GM18498 (cell line): Measurements from ENCODE around the gene TTLL13.
"Not testable (repeated sequence)": the region's sequence is repeated elsewhere in the genome, so short reads cannot be mapped to it uniquely, and the experiment has no call there.

Experiments
- ATAC-seq: cut with Tn5 transposase; IDR thresholded peaks from one replicate; pipeline ENCODE4 v1.9.1; 2021; ENCODE audit warnings: mild to moderate bottlenecking, moderate library complexity; ENCODE audit not compliant: unreplicated experiment

Gene TTLL13

GRCh38 chr15:90233387-90234095 lies 15.8 kb upstream of the TTLL13 start, which contains the start of gene CIB1:
Gene CIB1, minus strand, starts transcription at chr15:90233941. Its CDS starts 56 bp downstream, at chr15:90233885.
- ATAC-seq: peak; percentile 87

GRCh38 chr15:90234096-90234988 lies 15.0 kb upstream of the TTLL13 start, which contains the start of gene GDPGP1:
Gene GDPGP1, plus strand, starts transcription at chr15:90234209. Its CDS starts 6,700 bp downstream, at chr15:90240909.
- no peak for ATAC-seq

- no peak for ATAC-seq
These were observed 10.0 kb upstream of the TTLL13 start for GRCh38 chr15:90239371-90239770.

GRCh38 chr15:90240856-90241255 lies 8.5 kb upstream of the TTLL13 start:
- no peak for ATAC-seq

- ATAC-seq: no peak
These were observed 7.8 kb upstream of the TTLL13 start for GRCh38 chr15:90241343-90242192.

- ATAC-seq: no peak
These were observed 5.3 kb upstream of the TTLL13 start for GRCh38 chr15:90243943-90244639.

GRCh38 chr15:90248789-90249202 lies 560 bp upstream of the TTLL13 start:
- ATAC-seq: no peak

GRCh38 chr15:90257776-90258175 lies 8.4 kb downstream of the TTLL13 start:
- ATAC-seq: no peak

GRCh38 chr15:90259524-90259923 lies 10.2 kb downstream of the TTLL13 start:
- peak; percentile 83 for ATAC-seq

GRCh38 chr15:90260731-90261130 lies 11.4 kb downstream of the TTLL13 start:
- ATAC-seq: not testable (repeated sequence)

- ATAC-seq: no peak
These were observed 12.5 kb downstream of the TTLL13 start for GRCh38 chr15:90261811-90262210.

GRCh38 chr15:90262426-90262825 lies 13.1 kb downstream of the TTLL13 start:
- no peak for ATAC-seq

- ATAC-seq: no peak
These were observed 15.3 kb downstream of the TTLL13 start for GRCh38 chr15:90264671-90265070.

GRCh38 chr15:90265271-90266060 lies 16.1 kb downstream of the TTLL13 start, which contains the start of gene NGRN:
Gene NGRN, plus strand, starts transcription at chr15:90265672. Its CDS starts 41 bp downstream, at chr15:90265713.
- peak; percentile 90 for ATAC-seq

- peak; percentile 28 for ATAC-seq
These were observed 16.7 kb downstream of the TTLL13 start for GRCh38 chr15:90266061-90266431.

GRCh38 chr15:90266485-90266884 lies 17.1 kb downstream of the TTLL13 start:
- ATAC-seq: no peak

GRCh38 chr15:90268415-90268814 lies 19.1 kb downstream of the TTLL13 start:
- no peak for ATAC-seq

GRCh38 chr15:90270502-90271150 lies 21.3 kb downstream of the TTLL13 start:
- no peak for ATAC-seq
